Thyroid gland (tissue), 4 donors: ENCODE measurements around the gene ELMO1. TPM values are rescaled to one million over a fixed set of nuclear protein-coding genes. Genes with fewer than 3 reads are reported as not detected.

ENCODE experiments used
- DNase-seq, 2 donors: peaks; one replicate each; pipeline ENCODE4 v3.0.0-alpha.2; 2019
- H3K27ac ChIP-seq, 3 donors: fragments of 200-600 bp; sonication (generic); 1 replicate in 2 of 3; 2 replicates in 1 of 3; pipeline ENCODE4 v1.5.1; 2016 to 2019; ENCODE audit warnings: mild to moderate bottlenecking in 1 of 3, moderate library complexity in 1 of 3
- H3K27me3 ChIP-seq: fragments of 200-600 bp; sonication (generic); one replicate; pipeline ENCODE4 v1.5.1; 2019
- H3K36me3 ChIP-seq, 2 donors: fragments of 200-600 bp; sonication (generic); one replicate each; pipeline ENCODE4 v1.5.1; 2016 to 2019
- H3K4me1 ChIP-seq, 2 donors: fragments of 200-600 bp; sonication (generic); one replicate each; pipeline ENCODE4 v1.5.1; 2017 to 2019
- H3K4me3 ChIP-seq, 3 donors: fragments of 200-600 bp; sonication (generic); replicated peaks in 1 of 3; 1 replicate in 2 of 3; 2 replicates in 1 of 3; pipeline ENCODE4 v1.5.1; 2016; ENCODE audit warnings: mild to moderate bottlenecking in 1 of 3
- H3K9me3 ChIP-seq: fragments of 200-600 bp; sonication (generic); one replicate; pipeline ENCODE4 v1.5.1; 2017
- CTCF ChIP-seq, 6 experiments: fragments of 200-600 bp in 3 of 6; fragments of 450-650 bp in 3 of 6; sonication (generic) in 3 of 6; IDR thresholded peaks; one replicate each; pipeline ENCODE4 v1.5.1; 2016 to 2019; ENCODE audit warnings: antibody characterized with exemption in 6 of 6, mild to moderate bottlenecking in 2 of 6, inconsistent platforms in 1 of 6, moderate library complexity in 1 of 6
- POLR2A ChIP-seq, 2 donors: fragments of 450-650 bp; IDR thresholded peaks; one replicate each; pipeline ENCODE4 v1.6.1; 2017; ENCODE audit warnings: antibody characterized with exemption in 2 of 2, mild to moderate bottlenecking in 2 of 2, moderate library complexity in 1 of 2
- WGBS, 2 donors: methylation state at CpG; one replicate each; pipeline ENCODE4 v1.1.5; 2017; 5-methylcytosine and 5-hydroxymethylcytosine counted together
- intact Hi-C: fragments of 100-400 bp; cut with DNase I; formaldehyde crosslinking; loops from one replicate; pipeline ENCODE4 v1.15.1; 2023
- total RNA-seq, 4 donors: library from RNA; depleted of rRNA; stranded (reverse); fragments of >200 nt; gene quantifications; one replicate each; pipeline ENCODE4 v1.2.3, GENCODE V29; 2016

ELMO1 gene
- total RNA-seq, 4 donors from 2014 or later: 168 to 423 (median 312) TPM

GRCh38 chr7:37112218-37112617, 336.4 kb downstream of the ELMO1 start:
- 96 to 97% methylated on average over 2 of the region's 2 CpGs for WGBS, 2 donors
- H3K36me3 ChIP-seq: no peaks in the 10 kb centered on the region
- H3K4me3 ChIP-seq: no peak overlapping the region
- intact Hi-C loops: no loop called here
- no peaks in the 10 kb centered on the region for H3K27me3 ChIP-seq
- DNase-seq: no peak
- no peaks in the 10 kb centered on the region for H3K4me1 ChIP-seq
- no peak overlapping the region for H3K27ac ChIP-seq
- no peaks in the 10 kb centered on the region for H3K9me3 ChIP-seq
- no peak for TF ChIP-seq POLR2A (IDR thresholded peaks at IDR 0.05)
- TF ChIP-seq CTCF (IDR thresholded peaks at IDR 0.05): no peak

GRCh38 chr7:37111459-37111858, 337.2 kb downstream of the ELMO1 start:
- no peak for DNase-seq
- H3K9me3 ChIP-seq: no peaks in the 10 kb centered on the region
- H3K27ac ChIP-seq: no peak overlapping the region
- no peaks in the 10 kb centered on the region for H3K4me1 ChIP-seq
- intact Hi-C loops: no loop called here
- no peak overlapping the region for H3K4me3 ChIP-seq
- H3K36me3 ChIP-seq: no peaks in the 10 kb centered on the region
- 100% methylated on average over 1 of the region's 1 CpG for WGBS, 2 donors
- TF ChIP-seq CTCF (IDR thresholded peaks at IDR 0.05) (no peak), POLR2A (IDR thresholded peaks at IDR 0.05) (no peak)
- no peaks in the 10 kb centered on the region for H3K27me3 ChIP-seq

GRCh38 chr7:37110660-37111424, 337.8 kb downstream of the ELMO1 start:
- TF ChIP-seq POLR2A (IDR thresholded peaks at IDR 0.05) (no peak), CTCF (IDR thresholded peaks at IDR 0.05) (no peak)
- no peak for DNase-seq
- no peaks in the 10 kb centered on the region for H3K4me1 ChIP-seq
- H3K9me3 ChIP-seq: no peaks in the 10 kb centered on the region
- intact Hi-C loops: no loop called here
- H3K27me3 ChIP-seq: no peaks in the 10 kb centered on the region
- H3K36me3 ChIP-seq: no peaks in the 10 kb centered on the region
- 95 to 97% methylated on average over 5 of the region's 5 CpGs for WGBS, 2 donors
- no peak overlapping the region for H3K4me3 ChIP-seq
- H3K27ac ChIP-seq: no peak overlapping the region

- intact Hi-C loops: no loop called here
- TF ChIP-seq CTCF (IDR thresholded peaks at IDR 0.05) (no peak), POLR2A (IDR thresholded peaks at IDR 0.05) (no peak)
- no peaks in the 10 kb centered on the region for H3K4me1 ChIP-seq
- no peaks in the 10 kb centered on the region for H3K36me3 ChIP-seq
- no peaks in the 10 kb centered on the region for H3K27me3 ChIP-seq
- 83 to 90% methylated on average over 5 of the region's 5 CpGs for WGBS, 2 donors
- H3K9me3 ChIP-seq: no peaks in the 10 kb centered on the region
- no peak for DNase-seq
- no peak overlapping the region for H3K4me3 ChIP-seq
- H3K27ac ChIP-seq: no peak overlapping the region
These were observed 338.8 kb downstream of the ELMO1 start for GRCh38 chr7:37109843-37110242.

- no peaks in the 10 kb centered on the region for H3K36me3 ChIP-seq
- intact Hi-C loops: no loop called here
These were observed 339.5 kb downstream of the ELMO1 start for GRCh38 chr7:37109016-37109683.

More at GRCh38 chr7:37109016-37109683, 339.5 kb downstream of the ELMO1 start:
- no peak for DNase-seq
- Histone ChIP-seq H3K27me3 (no peaks in the 10 kb centered on the region), H3K4me1 (no peaks in the 10 kb centered on the region), H3K27ac (no peak overlapping the region), H3K9me3 (no peaks in the 10 kb centered on the region), H3K4me3 (no peak overlapping the region)
- TF ChIP-seq CTCF (IDR thresholded peaks at IDR 0.05): no peak
- no peak for TF ChIP-seq POLR2A (IDR thresholded peaks at IDR 0.05)
- 74 to 77% methylated on average over 11 of the region's 11 CpGs for WGBS, 2 donors
